Gastroesophageal sphincter (tissue), 3 donors: ENCODE measurements around the gene CENPC.

Experiments
- EP300 ChIP-seq: sonication (generic); formaldehyde crosslinking; IDR thresholded peaks from one replicate; pipeline ENCODE4 v1.6.1; 2017; ENCODE audit warnings: antibody characterized with exemption, mild to moderate bottlenecking
- POLR2A ChIP-seq, 2 donors: fragments of 450-650 bp; IDR thresholded peaks; one replicate each; pipeline ENCODE4 v1.6.1; 2017; ENCODE audit warnings: antibody characterized with exemption in 2 of 2, mild to moderate bottlenecking in 2 of 2, moderate library complexity in 1 of 2
- POLR2AphosphoS5 ChIP-seq: sonication (generic); formaldehyde crosslinking; IDR thresholded peaks from one replicate; pipeline ENCODE4 v1.6.1; 2017; ENCODE audit warnings: antibody characterized with exemption
- TF ChIP-seq, protein P1 (sequence below), 4 experiments: fragments of 200-600 bp in 2 of 4; fragments of 450-650 bp in 2 of 4; sonication (generic) in 1 of 4; IDR thresholded peaks; one replicate each; pipeline ENCODE4 v1.5.1; 2017 to 2019; ENCODE audit warnings: antibody characterized with exemption in 4 of 4, mild to moderate bottlenecking in 2 of 4, moderate library complexity in 2 of 4

DNA sequence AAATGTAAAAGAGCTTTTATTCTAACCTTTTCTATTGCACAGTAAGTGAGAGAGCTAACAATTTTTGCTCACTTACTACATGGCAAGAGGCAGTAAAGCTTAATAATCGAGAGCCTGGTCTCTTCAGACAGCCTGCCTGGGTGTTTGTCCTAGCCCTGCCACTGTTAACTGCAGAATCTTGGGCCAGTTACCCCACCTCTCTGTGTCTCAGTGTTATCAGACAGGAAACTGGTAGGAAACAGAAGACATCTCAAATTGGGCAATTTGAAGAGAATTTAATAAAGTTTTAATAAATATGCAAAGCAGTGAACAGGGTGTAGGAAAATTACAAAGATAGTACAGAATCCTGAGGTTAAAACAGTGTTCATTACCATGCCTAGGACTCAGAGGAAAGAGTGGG, 26.7 kb upstream of the CENPC start:
- TF ChIP-seq EP300 (no peak), POLR2A (IDR thresholded peaks at IDR 0.05) (no peak), POLR2AphosphoS5 (no peak)
- TF ChIP-seq, protein P1, sequence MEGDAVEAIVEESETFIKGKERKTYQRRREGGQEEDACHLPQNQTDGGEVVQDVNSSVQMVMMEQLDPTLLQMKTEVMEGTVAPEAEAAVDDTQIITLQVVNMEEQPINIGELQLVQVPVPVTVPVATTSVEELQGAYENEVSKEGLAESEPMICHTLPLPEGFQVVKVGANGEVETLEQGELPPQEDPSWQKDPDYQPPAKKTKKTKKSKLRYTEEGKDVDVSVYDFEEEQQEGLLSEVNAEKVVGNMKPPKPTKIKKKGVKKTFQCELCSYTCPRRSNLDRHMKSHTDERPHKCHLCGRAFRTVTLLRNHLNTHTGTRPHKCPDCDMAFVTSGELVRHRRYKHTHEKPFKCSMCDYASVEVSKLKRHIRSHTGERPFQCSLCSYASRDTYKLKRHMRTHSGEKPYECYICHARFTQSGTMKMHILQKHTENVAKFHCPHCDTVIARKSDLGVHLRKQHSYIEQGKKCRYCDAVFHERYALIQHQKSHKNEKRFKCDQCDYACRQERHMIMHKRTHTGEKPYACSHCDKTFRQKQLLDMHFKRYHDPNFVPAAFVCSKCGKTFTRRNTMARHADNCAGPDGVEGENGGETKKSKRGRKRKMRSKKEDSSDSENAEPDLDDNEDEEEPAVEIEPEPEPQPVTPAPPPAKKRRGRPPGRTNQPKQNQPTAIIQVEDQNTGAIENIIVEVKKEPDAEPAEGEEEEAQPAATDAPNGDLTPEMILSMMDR (IDR thresholded peaks at IDR 0.05): no peak
